ENCODE measurements around the gene YIPF6. TPM values are rescaled to one million over a fixed set of nuclear protein-coding genes. Genes with fewer than 3 reads are reported as not detected.
"Not testable (repeated sequence)": the region's sequence is repeated elsewhere in the genome, so short reads cannot be mapped to it uniquely, and the experiment has no call there.

Gene YIPF6
- total RNA-seq, 1 experiment from 2014 or later, result 43.3 TPM

DNA sequence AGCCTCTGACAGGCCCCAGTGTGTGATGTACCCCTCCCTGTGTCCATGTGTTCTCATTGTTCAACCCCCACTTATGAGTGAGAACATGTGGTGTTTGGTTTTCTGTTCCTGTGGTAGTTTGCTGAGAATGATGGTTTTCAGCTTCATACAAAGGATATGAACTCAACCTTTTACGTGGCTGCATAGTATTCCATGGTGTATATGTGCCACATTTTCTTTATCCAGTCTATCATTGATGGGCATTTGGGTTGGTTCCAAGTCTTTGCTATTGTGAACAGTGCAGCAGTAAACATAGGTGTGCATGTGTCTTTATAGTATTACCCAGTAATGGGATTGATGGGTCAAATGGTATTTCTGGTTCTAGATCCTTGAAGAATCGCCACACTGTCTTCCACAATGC is 25.8 kb downstream of the YIPF6 start:
- H3K79me2 ChIP-seq (ENCODE audit: insufficient read depth, low read length); H3K9me3 ChIP-seq (ENCODE audit: control insufficient read depth in 1 of 2, insufficient read depth in 1 of 2, low read depth in 1 of 2, low read length in 2 of 2); DNase-seq (ENCODE audit: low read depth, low spot score); H3K27me3 ChIP-seq (ENCODE audit: insufficient read depth, low read length); BruUV-seq (replicated peaks); H3K9me2 ChIP-seq (ENCODE audit: insufficient read depth); H3K4me1 ChIP-seq (ENCODE audit: control insufficient read depth in 1 of 2, insufficient read depth in 2 of 2, low read length in 2 of 2); ATAC-seq; H4K20me1 ChIP-seq (ENCODE audit: insufficient read depth); H3K4me3 ChIP-seq (replicated peaks in 1 of 2; ENCODE audit: low read depth in 1 of 2, low read length in 2 of 2); H3K9ac ChIP-seq (ENCODE audit: low read length); CTCF ChIA-PET; H3K4me2 ChIP-seq (ENCODE audit: low read length); POLR2A ChIA-PET; H3K27ac ChIP-seq (ENCODE audit: low read depth, low read length); H2AFZ ChIP-seq (ENCODE audit: low read depth, low read length, poor library complexity, severe bottlenecking); intact Hi-C loops (cut with micrococcal nuclease); RAD21 ChIA-PET (ENCODE audit: low non-redundant PET in 1 of 2, low total read pairs in 2 of 2, uncharacterized antibody in 2 of 2, unreplicated experiment in 2 of 2): not testable (repeated sequence)
- peaks cover 0 to 13% of the 10 kb centered on the region in 2 experiments; a peak in 2 of 4 replicates for H3K36me3 ChIP-seq (ENCODE audit: control insufficient read depth in 1 of 2, insufficient read depth in 2 of 2, low read length in 2 of 2)

DNA sequence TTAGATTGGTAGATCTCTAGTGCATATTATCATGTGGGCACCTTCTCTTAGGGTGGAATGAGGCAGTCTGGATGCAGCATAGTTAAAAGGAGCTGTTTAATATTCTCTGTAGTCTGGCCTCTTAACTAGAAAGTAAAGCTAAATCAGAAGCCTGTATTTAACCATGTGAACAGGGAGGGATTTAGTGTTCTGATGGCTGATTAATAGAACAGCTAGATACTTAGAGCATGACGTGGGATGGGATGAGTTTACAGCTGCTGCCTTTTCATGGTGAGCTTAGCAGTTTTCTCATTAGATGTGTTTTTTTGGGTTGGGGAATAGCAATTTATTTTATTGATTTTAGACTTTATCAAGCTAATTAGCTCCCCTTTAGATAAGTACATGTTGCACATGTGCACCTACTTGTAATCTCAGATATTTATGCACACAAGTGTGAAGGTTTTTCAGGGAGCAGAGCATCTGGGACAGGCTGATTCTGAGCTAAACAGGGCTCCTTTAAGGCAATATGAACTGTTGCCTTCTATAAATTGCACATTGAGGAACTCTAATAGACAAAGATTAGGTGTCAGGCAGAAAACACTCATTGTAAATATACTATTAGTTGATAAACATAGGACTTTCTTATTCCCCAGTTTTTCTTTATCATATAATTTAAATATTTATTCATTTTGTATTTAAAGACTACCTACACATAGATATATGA is 34.1 kb downstream of the YIPF6 start:
- Histone ChIP-seq H3K9me2 (ENCODE audit: insufficient read depth) (no peaks in the 10 kb centered on the region), H3K4me1 (ENCODE audit: control insufficient read depth in 1 of 2, insufficient read depth in 2 of 2, low read length in 2 of 2) (no peaks in the 10 kb centered on the region), H4K20me1 (ENCODE audit: insufficient read depth) (no peaks in the 10 kb centered on the region), H3K36me3 (ENCODE audit: control insufficient read depth in 1 of 2, insufficient read depth in 2 of 2, low read length in 2 of 2) (0 out of 4 replicates have a peak, but pooled peaks cover 3 to 5% of the 10 kb centered on the region in 2 experiments), H3K27ac (ENCODE audit: low read depth, low read length) (no peak overlapping the region), H3K27me3 (ENCODE audit: insufficient read depth, low read length) (no peaks in the 10 kb centered on the region), H3K9me3 (ENCODE audit: control insufficient read depth in 1 of 2, insufficient read depth in 1 of 2, low read depth in 1 of 2, low read length in 2 of 2) (no peaks in the 10 kb centered on the region), H3K4me2 (ENCODE audit: low read length) (no peak overlapping the region), H3K4me3 (replicated peaks in 1 of 2; ENCODE audit: low read depth in 1 of 2, low read length in 2 of 2) (no peak overlapping the region), H2AFZ (ENCODE audit: low read depth, low read length, poor library complexity, severe bottlenecking) (no peak overlapping the region), H3K79me2 (ENCODE audit: insufficient read depth, low read length) (no peaks in the 10 kb centered on the region), H3K9ac (ENCODE audit: low read length) (no peak overlapping the region)
- no peak for DNase-seq (ENCODE audit: low read depth, low spot score)
- intact Hi-C loops (cut with micrococcal nuclease), result no loop called here
- ATAC-seq, result no peak
- ChIA-PET POLR2A (no interaction called here), CTCF (no interaction called here), RAD21 (ENCODE audit: low non-redundant PET in 1 of 2, low total read pairs in 2 of 2, uncharacterized antibody in 2 of 2, unreplicated experiment in 2 of 2) (no interaction called here)
- no TSS peak for BruUV-seq (replicated peaks)
- TF ChIP-seq CBX3 (IDR thresholded peaks at IDR 0.05; ENCODE audit: low read depth), result no peak

DNA sequence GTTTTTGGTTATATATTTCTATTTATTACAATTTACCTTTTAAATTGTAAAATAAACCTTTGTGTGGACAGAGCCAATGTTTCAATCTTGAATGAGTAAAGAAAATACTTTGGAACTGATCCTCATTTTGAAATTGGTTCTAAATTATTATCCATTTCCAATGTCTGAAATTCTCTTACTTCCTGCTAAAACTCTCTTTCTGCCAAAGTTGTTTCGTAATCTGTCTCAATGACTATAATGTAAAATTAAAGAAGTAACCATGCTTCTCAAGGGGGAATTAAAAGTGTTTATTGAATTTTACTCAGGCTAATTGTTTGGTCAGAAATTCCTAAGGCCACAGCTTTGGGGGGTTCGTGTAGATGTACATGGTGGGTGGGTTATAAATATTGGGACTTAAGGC is 34.8 kb downstream of the YIPF6 start:
- intact Hi-C loops (cut with micrococcal nuclease), result no loop called here
- POLR2A ChIA-PET, result no interaction called here
- H3K27me3 ChIP-seq (ENCODE audit: insufficient read depth, low read length), result no peaks in the 10 kb centered on the region
- TF ChIP-seq, protein P1, sequence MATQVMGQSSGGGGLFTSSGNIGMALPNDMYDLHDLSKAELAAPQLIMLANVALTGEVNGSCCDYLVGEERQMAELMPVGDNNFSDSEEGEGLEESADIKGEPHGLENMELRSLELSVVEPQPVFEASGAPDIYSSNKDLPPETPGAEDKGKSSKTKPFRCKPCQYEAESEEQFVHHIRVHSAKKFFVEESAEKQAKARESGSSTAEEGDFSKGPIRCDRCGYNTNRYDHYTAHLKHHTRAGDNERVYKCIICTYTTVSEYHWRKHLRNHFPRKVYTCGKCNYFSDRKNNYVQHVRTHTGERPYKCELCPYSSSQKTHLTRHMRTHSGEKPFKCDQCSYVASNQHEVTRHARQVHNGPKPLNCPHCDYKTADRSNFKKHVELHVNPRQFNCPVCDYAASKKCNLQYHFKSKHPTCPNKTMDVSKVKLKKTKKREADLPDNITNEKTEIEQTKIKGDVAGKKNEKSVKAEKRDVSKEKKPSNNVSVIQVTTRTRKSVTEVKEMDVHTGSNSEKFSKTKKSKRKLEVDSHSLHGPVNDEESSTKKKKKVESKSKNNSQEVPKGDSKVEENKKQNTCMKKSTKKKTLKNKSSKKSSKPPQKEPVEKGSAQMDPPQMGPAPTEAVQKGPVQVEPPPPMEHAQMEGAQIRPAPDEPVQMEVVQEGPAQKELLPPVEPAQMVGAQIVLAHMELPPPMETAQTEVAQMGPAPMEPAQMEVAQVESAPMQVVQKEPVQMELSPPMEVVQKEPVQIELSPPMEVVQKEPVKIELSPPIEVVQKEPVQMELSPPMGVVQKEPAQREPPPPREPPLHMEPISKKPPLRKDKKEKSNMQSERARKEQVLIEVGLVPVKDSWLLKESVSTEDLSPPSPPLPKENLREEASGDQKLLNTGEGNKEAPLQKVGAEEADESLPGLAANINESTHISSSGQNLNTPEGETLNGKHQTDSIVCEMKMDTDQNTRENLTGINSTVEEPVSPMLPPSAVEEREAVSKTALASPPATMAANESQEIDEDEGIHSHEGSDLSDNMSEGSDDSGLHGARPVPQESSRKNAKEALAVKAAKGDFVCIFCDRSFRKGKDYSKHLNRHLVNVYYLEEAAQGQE (IDR thresholded peaks at IDR 0.05; ENCODE audit: low read depth), result no peak
- no peak for TF ChIP-seq EZH2 (IDR thresholded peaks at IDR 0.05)
- TF ChIP-seq, protein P2, sequence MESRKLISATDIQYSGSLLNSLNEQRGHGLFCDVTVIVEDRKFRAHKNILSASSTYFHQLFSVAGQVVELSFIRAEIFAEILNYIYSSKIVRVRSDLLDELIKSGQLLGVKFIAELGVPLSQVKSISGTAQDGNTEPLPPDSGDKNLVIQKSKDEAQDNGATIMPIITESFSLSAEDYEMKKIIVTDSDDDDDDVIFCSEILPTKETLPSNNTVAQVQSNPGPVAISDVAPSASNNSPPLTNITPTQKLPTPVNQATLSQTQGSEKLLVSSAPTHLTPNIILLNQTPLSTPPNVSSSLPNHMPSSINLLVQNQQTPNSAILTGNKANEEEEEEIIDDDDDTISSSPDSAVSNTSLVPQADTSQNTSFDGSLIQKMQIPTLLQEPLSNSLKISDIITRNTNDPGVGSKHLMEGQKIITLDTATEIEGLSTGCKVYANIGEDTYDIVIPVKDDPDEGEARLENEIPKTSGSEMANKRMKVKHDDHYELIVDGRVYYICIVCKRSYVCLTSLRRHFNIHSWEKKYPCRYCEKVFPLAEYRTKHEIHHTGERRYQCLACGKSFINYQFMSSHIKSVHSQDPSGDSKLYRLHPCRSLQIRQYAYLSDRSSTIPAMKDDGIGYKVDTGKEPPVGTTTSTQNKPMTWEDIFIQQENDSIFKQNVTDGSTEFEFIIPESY (IDR thresholded peaks at IDR 0.05; ENCODE audit: extremely low read depth, insufficient replicate concordance, low read length), result no peak
- TF ChIP-seq, protein P3, sequence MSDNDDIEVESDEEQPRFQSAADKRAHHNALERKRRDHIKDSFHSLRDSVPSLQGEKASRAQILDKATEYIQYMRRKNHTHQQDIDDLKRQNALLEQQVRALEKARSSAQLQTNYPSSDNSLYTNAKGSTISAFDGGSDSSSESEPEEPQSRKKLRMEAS (IDR thresholded peaks at IDR 0.05), result no peak
- TF ChIP-seq SRF (IDR thresholded peaks at IDR 0.05; ENCODE audit: low read depth), result no peak

More for the DNA sequence above, 34.8 kb downstream of the YIPF6 start:
- H3K36me3 ChIP-seq (ENCODE audit: control insufficient read depth in 1 of 2, insufficient read depth in 2 of 2, low read length in 2 of 2), result 0 out of 4 replicates have a peak, but pooled peaks cover 3 to 5% of the 10 kb centered on the region in 2 experiments
- ChIA-PET CTCF (no interaction called here), RAD21 (ENCODE audit: low non-redundant PET in 1 of 2, low total read pairs in 2 of 2, uncharacterized antibody in 2 of 2, unreplicated experiment in 2 of 2) (no interaction called here)
- H3K79me2 ChIP-seq (ENCODE audit: insufficient read depth, low read length), result no peaks in the 10 kb centered on the region
- no peak overlapping the region for H2AFZ ChIP-seq (ENCODE audit: low read depth, low read length, poor library complexity, severe bottlenecking)
- H3K27ac ChIP-seq (ENCODE audit: low read depth, low read length), result no peak overlapping the region
- DNase-seq (ENCODE audit: low read depth, low spot score), result no peak
- no peaks in the 10 kb centered on the region for H4K20me1 ChIP-seq (ENCODE audit: insufficient read depth)
- H3K9me3 ChIP-seq (ENCODE audit: control insufficient read depth in 1 of 2, insufficient read depth in 1 of 2, low read depth in 1 of 2, low read length in 2 of 2), result no peaks in the 10 kb centered on the region
- BruUV-seq (replicated peaks), result no TSS peak
- H3K4me1 ChIP-seq (ENCODE audit: control insufficient read depth in 1 of 2, insufficient read depth in 2 of 2, low read length in 2 of 2), result no peaks in the 10 kb centered on the region
- ATAC-seq, result no peak
- H3K9ac ChIP-seq (ENCODE audit: low read length), result no peak overlapping the region
- no peaks in the 10 kb centered on the region for H3K9me2 ChIP-seq (ENCODE audit: insufficient read depth)
- no peak overlapping the region for H3K4me3 ChIP-seq (replicated peaks in 1 of 2; ENCODE audit: low read depth in 1 of 2, low read length in 2 of 2)
- no peak overlapping the region for H3K4me2 ChIP-seq (ENCODE audit: low read length)
